Trophoblast cell (in vitro differentiated cells and primary cell): ENCODE measurements around the gene NME5.
"Not testable (repeated sequence)": the region's sequence is repeated elsewhere in the genome, so short reads cannot be mapped to it uniquely, and the experiment has no call there.

ENCODE experiments used
- DNase-seq, 2 donors: peaks; one replicate each; pipeline ENCODE4 v3.0.0-alpha.2; 2016
- H2AFZ ChIP-seq: 2 replicates; pipeline ENCODE4 v1.6.1; 2013; ENCODE audit warnings: low read length, moderate library complexity, mild to moderate bottlenecking; ENCODE audit not compliant: insufficient read depth, poor library complexity
- H2AK5ac ChIP-seq: 2 replicates; pipeline ENCODE4 v1.6.1; 2013; ENCODE audit warnings: mild to moderate bottlenecking, low read length
- H2BK120ac ChIP-seq: 2 replicates; pipeline ENCODE4 v1.6.1; 2013; ENCODE audit warnings: low read length, mild to moderate bottlenecking, moderate library complexity; ENCODE audit not compliant: insufficient read depth, poor library complexity
- H2BK12ac ChIP-seq: 2 replicates; pipeline ENCODE4 v1.6.1; 2013; ENCODE audit warnings: mild to moderate bottlenecking, low read length, moderate library complexity
- H2BK5ac ChIP-seq: 2 replicates; pipeline ENCODE4 v1.6.1; 2013; ENCODE audit warnings: low read length, low read depth, moderate library complexity, mild to moderate bottlenecking; ENCODE audit not compliant: poor library complexity
- H3K14ac ChIP-seq: 2 replicates; pipeline ENCODE4 v1.6.1; 2013; ENCODE audit warnings: mild to moderate bottlenecking, low read length
- H3K18ac ChIP-seq: 2 replicates; pipeline ENCODE4 v1.6.1; 2013; ENCODE audit warnings: mild to moderate bottlenecking, low read length
- H3K23ac ChIP-seq: 2 replicates; pipeline ENCODE4 v1.6.1; 2013; ENCODE audit warnings: low read length
- H3K27ac ChIP-seq: 2 replicates; pipeline ENCODE4 v1.5.1; 2013; ENCODE audit warnings: low read depth, mild to moderate bottlenecking, inconsistent platforms, low read length, moderate library complexity
- H3K27me3 ChIP-seq: 2 replicates; pipeline ENCODE4 v1.6.1; 2013; ENCODE audit warnings: inconsistent platforms, mild to moderate bottlenecking, low read length, moderate library complexity; ENCODE audit not compliant: insufficient read depth
- H3K36me3 ChIP-seq, 2 experiments: 1 replicate in 1 of 2; 2 replicates in 1 of 2; pipeline ENCODE4 v1.6.1; 2013; ENCODE audit warnings: low read length in 2 of 2, mild to moderate bottlenecking in 2 of 2, moderate library complexity in 1 of 2; ENCODE audit not compliant: insufficient read depth in 2 of 2, control insufficient read depth in 1 of 2
- H3K4ac ChIP-seq: 2 replicates; pipeline ENCODE4 v1.6.1; 2013; ENCODE audit warnings: low read depth, mild to moderate bottlenecking, low read length, moderate library complexity
- H3K4me1 ChIP-seq, 2 experiments: 1 replicate in 1 of 2; 2 replicates in 1 of 2; pipeline ENCODE4 v1.6.1; 2013; ENCODE audit warnings: low read length in 2 of 2, mild to moderate bottlenecking in 2 of 2, moderate library complexity in 1 of 2; ENCODE audit not compliant: insufficient read depth in 2 of 2, control insufficient read depth in 1 of 2
- H3K4me2 ChIP-seq: 2 replicates; pipeline ENCODE4 v1.6.1; 2013; ENCODE audit warnings: inconsistent platforms, mild to moderate bottlenecking, low read length, moderate library complexity
- H3K4me3 ChIP-seq: 2 replicates; pipeline ENCODE4 v1.5.1; 2013; ENCODE audit warnings: mild to moderate bottlenecking, low read depth, low read length, inconsistent platforms
- H3K79me1 ChIP-seq: one replicate; pipeline ENCODE4 v1.6.1; 2013; ENCODE audit warnings: low read length
- H3K79me2 ChIP-seq: 2 replicates; pipeline ENCODE4 v1.6.1; 2013; ENCODE audit warnings: low read length, mild to moderate bottlenecking; ENCODE audit not compliant: control insufficient read depth, insufficient read depth, poor library complexity
- H3K9ac ChIP-seq: 2 replicates; pipeline ENCODE4 v1.6.1; 2013; ENCODE audit warnings: mild to moderate bottlenecking, low read length
- H3K9me3 ChIP-seq: 2 replicates; pipeline ENCODE4 v1.6.1; 2013; ENCODE audit warnings: low read depth, mild to moderate bottlenecking, control low read depth, inconsistent platforms, low read length; ENCODE audit not compliant: insufficient read depth
- H4K12ac ChIP-seq: 2 replicates; pipeline ENCODE4 v1.6.1; 2013; ENCODE audit warnings: low read depth, mild to moderate bottlenecking, low read length, moderate library complexity
- H4K8ac ChIP-seq: 2 replicates; pipeline ENCODE4 v1.6.1; 2013; ENCODE audit warnings: low read depth, mild to moderate bottlenecking, low read length, moderate library complexity
- H4K91ac ChIP-seq: one replicate; pipeline ENCODE4 v1.6.1; 2013; ENCODE audit warnings: low read depth, mild to moderate bottlenecking, low read length, moderate library complexity
- WGBS: extraction: QIAGEN DNeasy Blood & Tissue Kit; methylation state at CpG from one replicate; pipeline ENCODE4 v1.1.7; 2013; ENCODE audit warnings: missing lambda C conversion rate; ENCODE audit not compliant: insufficient read length, insufficient coverage; ENCODE audit errors: extremely low coverage; 5-methylcytosine and 5-hydroxymethylcytosine counted together

Gene NME5

DNA sequence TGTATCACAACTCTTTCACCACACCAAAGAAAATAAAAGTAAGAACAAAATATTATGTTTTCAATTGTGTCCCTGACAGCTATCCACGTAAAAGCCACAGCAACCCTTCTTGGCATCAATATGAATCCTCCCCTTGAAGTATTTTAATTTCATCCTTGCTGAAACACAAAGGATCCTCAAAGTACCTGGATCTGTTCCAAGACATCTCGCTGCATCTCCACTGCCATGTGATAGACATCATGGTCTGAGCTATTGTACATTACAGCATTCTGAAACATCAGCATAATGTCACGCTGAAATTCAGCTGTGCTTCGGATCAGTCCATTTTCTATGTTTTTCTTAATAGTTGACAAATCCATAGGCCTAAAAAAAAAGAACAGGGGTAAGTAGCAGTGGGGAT lies 21.5 kb upstream of the NME5 start:
- Histone ChIP-seq H4K8ac (no peak overlapping the region), H3K14ac (no peak overlapping the region), H3K4ac (no peak overlapping the region), H3K79me1 (no peaks in the 10 kb centered on the region), H3K23ac (no peak overlapping the region), H3K36me3 (peaks cover 33 to 71% of the 10 kb centered on the region in 2 experiments), H3K79me2 (no peaks in the 10 kb centered on the region), H3K4me1 (no peaks in the 10 kb centered on the region), H3K4me2 (no peak overlapping the region), H2BK12ac (no peak overlapping the region), H3K27ac (no peak overlapping the region), H3K9ac (no peak overlapping the region), H2BK120ac (no peak overlapping the region), H2AFZ (no peak overlapping the region), H3K9me3 (no peaks in the 10 kb centered on the region), H4K91ac (no peak overlapping the region), H3K4me3 (no peak overlapping the region), H2AK5ac (no peak overlapping the region), H3K27me3 (no peaks in the 10 kb centered on the region), H4K12ac (no peak overlapping the region), H2BK5ac (no peak overlapping the region), H3K18ac (no peak overlapping the region)
- no peak for DNase-seq
- no CpG with 5 or more reads among the region's 4 CpGs for WGBS

DNA sequence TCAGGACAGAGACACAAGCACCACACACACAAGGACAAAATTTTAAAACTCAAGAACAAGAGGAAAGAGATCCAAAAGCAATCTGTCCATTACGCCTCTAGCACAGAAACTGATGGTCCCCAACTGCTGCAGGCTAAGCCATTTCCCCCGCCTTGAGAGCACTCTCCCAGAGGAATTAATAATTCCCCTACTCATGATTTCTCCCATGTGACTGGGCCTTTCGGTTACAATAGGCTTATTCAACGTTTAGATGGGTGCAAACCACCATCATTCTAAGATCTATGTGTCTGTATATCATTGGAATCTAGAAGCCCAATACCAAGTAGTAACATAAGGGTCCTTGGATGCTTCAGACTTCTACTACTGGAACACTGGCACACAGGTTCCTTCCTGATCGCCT lies 20.4 kb upstream of the NME5 start:
- no peaks in the 10 kb centered on the region for H3K27me3 ChIP-seq
- peaks cover 24 to 63% of the 10 kb centered on the region in 2 experiments for H3K36me3 ChIP-seq
- H3K27ac ChIP-seq = no peak overlapping the region
- no peak for DNase-seq
- no peaks in the 10 kb centered on the region for H3K9me3 ChIP-seq
- WGBS = no CpG with 5 or more reads among the region's 5 CpGs
- H3K4me2 ChIP-seq = no peak overlapping the region
- no peak overlapping the region for H4K12ac ChIP-seq
- H2BK12ac ChIP-seq = no peak overlapping the region
- H3K4me1 ChIP-seq = no peaks in the 10 kb centered on the region
- H3K79me1 ChIP-seq = no peaks in the 10 kb centered on the region
- no peak overlapping the region for H3K4ac ChIP-seq
- no peak overlapping the region for H3K23ac ChIP-seq
- no peak overlapping the region for H3K4me3 ChIP-seq
- no peak overlapping the region for H2AFZ ChIP-seq
- no peak overlapping the region for H3K14ac ChIP-seq
- H2BK5ac ChIP-seq = no peak overlapping the region
- H3K79me2 ChIP-seq = no peaks in the 10 kb centered on the region
- H4K91ac ChIP-seq = no peak overlapping the region
- H4K8ac ChIP-seq = no peak overlapping the region
- no peak overlapping the region for H2BK120ac ChIP-seq
- no peak overlapping the region for H3K18ac ChIP-seq
- H3K9ac ChIP-seq = no peak overlapping the region
- no peak overlapping the region for H2AK5ac ChIP-seq

DNA sequence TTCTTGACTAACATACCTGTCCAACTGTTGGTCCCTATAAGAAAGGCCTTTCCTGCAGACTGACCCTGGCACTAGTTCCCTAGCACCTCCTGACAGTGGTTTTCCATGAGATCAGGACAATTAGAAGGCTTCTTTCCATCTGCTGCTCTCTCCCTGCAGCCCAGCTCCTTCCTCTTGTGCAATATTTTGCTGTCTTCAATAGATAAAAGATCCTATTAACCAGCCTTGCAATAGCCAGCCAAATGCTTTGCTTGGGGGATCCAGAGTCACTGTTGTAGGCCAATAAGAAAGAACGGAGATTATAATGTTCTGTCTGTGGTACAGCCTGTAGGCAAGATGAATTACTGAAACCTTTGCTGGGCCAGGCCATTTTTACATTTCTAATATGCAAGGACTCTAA lies 18.4 kb upstream of the NME5 start:
- DNase-seq = no peak

DNA sequence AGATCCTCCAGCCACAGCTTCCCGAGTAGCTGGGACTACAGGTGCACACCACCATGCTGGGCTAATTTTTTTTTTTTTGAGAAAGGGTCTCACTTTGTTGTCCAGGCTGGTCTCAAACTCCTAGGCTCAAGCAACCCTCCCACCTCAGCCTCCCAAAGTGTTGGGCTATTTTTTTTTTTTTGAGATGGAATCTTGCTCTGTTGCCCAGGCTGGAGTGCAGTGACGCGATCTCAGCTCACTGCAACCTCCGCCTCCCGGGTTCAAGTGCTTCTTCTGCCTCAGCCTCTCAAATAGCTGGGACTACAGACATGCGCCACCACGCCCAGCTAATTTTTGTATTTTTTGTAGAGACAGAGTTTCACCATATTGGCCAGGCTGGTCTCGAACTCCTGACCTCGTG lies 16.7 kb upstream of the NME5 start:
- not testable (repeated sequence) for H4K8ac ChIP-seq, H3K4me1 ChIP-seq, H3K18ac ChIP-seq, H4K91ac ChIP-seq, H3K79me2 ChIP-seq, H2BK5ac ChIP-seq, H3K23ac ChIP-seq, H3K27ac ChIP-seq, H4K12ac ChIP-seq, H3K27me3 ChIP-seq, H3K4me2 ChIP-seq, H3K9ac ChIP-seq, DNase-seq, H2AFZ ChIP-seq, H2BK120ac ChIP-seq, H3K4me3 ChIP-seq, H3K79me1 ChIP-seq, H2AK5ac ChIP-seq, H2BK12ac ChIP-seq, H3K4ac ChIP-seq, H3K14ac ChIP-seq, H3K9me3 ChIP-seq
- H3K36me3 ChIP-seq = peaks cover 11 to 33% of the 10 kb centered on the region in 2 experiments
- WGBS = no CpG with 5 or more reads among the region's 9 CpGs

More for the DNA sequence above, 18.4 kb upstream of the NME5 start:
- H4K12ac ChIP-seq = no peak overlapping the region
- H4K8ac ChIP-seq = no peak overlapping the region
- no peak overlapping the region for H3K4me2 ChIP-seq
- H3K79me1 ChIP-seq = no peaks in the 10 kb centered on the region
- no peak overlapping the region for H2BK12ac ChIP-seq
- H3K27ac ChIP-seq = no peak overlapping the region
- no peaks in the 10 kb centered on the region for H3K9me3 ChIP-seq
- WGBS = no CpG with 5 or more reads among the region's 1 CpG
- H3K4ac ChIP-seq = no peak overlapping the region
- H2AK5ac ChIP-seq = no peak overlapping the region
- no peaks in the 10 kb centered on the region for H3K79me2 ChIP-seq
- no peak overlapping the region for H3K14ac ChIP-seq
- H3K4me3 ChIP-seq = no peak overlapping the region
- no peaks in the 10 kb centered on the region for H3K27me3 ChIP-seq
- H2BK5ac ChIP-seq = no peak overlapping the region
- H2AFZ ChIP-seq = no peak overlapping the region
- H3K9ac ChIP-seq = no peak overlapping the region
- no peak overlapping the region for H3K23ac ChIP-seq
- no peak overlapping the region for H3K18ac ChIP-seq
- H4K91ac ChIP-seq = no peak overlapping the region
- H3K4me1 ChIP-seq = no peaks in the 10 kb centered on the region
- peaks cover 17 to 49% of the 10 kb centered on the region in 2 experiments for H3K36me3 ChIP-seq
- no peak overlapping the region for H2BK120ac ChIP-seq
